Kidney tubule cell (primary cell): ENCODE data around the gene SPCS3.
"Not testable (repeated sequence)": the region's sequence is repeated elsewhere in the genome, so short reads cannot be mapped to it uniquely, and the experiment has no call there.

Experiments used
- DNase-seq: peaks from one replicate; pipeline ENCODE4 v3.0.0-alpha.2; 2018; ENCODE audit warnings: low spot score

The SPCS3 gene

DNA sequence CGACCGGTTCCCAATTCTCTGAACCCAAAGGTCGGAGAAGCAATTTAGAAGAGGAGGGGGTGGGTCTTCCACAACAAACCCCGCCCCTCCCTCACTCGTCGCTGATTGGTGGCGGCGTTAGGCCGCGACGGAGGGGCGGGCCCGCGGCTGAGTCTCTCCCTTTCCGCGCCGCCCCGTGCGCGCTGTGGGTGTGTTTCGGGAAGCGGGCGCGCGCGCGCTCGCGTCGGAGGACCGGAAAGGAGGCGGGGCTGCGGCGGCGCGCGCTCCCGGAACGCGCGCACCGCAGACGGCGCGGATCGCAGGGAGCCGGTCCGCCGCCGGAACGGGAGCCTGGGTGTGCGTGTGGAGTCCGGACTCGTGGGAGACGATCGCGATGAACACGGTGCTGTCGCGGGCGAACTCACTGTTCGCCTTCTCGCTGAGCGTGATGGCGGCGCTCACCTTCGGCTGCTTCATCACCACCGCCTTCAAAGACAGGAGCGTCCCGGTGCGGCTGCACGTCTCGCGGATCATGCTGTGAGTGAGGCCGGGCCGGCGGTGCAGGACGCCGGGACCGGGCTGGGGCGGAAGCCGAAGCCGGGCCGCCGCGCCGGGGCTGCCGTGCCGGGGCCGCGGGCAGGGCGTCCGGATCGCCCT, at the start of gene SPCS3:
SPCS3 (plus strand) TSS at position 263 of the 636 bp plus-strand sequence; CDS start at position 374, 111 bp downstream.
- DNase-seq = peak; percentile 95

DNA sequence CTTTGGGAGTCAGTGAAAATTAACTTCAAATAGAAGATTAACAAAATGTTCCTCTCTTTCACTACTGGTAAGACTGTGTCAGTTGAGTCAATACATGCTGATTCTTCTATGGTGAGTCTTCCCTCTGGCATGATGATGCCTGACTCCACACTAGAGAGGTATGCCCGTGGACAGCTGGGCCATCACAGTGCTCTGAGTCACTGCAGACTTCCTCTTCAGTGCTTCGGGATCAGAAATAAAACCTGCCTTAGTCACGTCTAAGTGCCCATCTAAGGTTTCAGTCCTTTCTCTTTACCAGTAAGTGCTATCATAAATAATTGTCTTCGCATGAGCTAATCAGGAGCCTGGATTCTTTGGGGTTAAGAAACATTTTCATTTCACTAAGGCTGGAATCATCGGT, 49.1 kb upstream of the SPCS3 start:
- DNase-seq = peak; percentile 100

- DNase-seq = peak; percentile 75
These were observed 48.0 kb upstream of the SPCS3 start for GRCh38 chr4:176271749-176272148.

- no peak for DNase-seq
These were observed 47.0 kb upstream of the SPCS3 start for GRCh38 chr4:176272799-176273198.

GRCh38 chr4:176273736-176274135, 46.0 kb upstream of the SPCS3 start:
- DNase-seq = no peak

GRCh38 chr4:176274441-176274840, 45.3 kb upstream of the SPCS3 start:
- peak; percentile 45 for DNase-seq

DNA sequence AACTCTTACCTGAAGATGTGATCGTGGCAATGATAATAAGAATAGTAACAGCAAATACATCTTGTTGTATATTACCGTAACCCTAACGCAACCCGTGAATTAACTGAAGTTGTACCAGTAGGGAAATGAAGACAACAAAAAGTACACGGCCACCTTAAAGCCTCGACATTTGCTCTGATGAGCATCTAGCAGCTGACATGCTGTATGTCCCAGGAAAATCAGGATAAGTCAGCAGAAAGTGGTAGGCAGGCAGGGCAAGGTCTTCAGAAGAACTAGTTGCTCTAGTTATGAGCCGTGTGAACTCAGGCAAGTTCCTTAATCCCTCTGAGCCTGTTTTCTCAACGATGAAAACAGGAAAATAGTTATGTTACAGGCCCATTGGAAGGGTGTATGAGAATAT, 43.1 kb upstream of the SPCS3 start:
- DNase-seq = no peak

DNA sequence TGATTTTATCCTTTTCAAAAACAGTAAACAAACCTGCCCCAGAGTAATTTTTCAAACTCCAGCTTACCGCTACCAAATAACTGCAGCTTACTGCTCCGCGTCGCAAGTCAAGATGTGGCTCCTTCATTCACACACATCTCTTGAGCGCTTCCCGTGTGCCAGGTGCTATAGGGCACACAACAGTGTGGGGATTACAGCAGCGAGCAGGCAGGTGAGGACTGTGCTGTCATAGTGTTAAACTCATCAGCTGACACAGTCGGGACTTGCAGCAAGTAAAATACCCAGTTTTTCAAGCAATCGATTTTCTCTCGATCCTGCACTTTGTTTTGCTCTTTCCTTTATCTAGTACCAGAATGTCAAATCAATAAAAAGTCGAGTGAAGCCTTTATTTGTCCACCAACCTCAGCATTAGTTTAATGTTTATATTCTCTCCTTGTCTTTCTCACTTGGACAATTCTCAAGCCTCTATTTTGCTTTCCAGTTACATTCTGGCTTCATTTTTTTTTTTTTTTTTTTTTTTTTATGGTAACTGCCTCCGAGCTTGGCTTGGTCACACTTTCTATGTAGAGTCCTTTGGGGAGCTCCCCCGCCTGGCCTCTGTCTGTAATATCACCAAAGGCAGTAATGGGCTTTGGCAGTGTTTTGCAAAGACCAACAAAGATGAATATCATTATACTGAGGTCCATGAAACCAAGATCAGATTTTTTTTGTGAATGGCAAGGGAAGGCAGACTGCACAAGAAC, 42.4 kb upstream of the SPCS3 start:
- peak; percentile 73 for DNase-seq

DNA sequence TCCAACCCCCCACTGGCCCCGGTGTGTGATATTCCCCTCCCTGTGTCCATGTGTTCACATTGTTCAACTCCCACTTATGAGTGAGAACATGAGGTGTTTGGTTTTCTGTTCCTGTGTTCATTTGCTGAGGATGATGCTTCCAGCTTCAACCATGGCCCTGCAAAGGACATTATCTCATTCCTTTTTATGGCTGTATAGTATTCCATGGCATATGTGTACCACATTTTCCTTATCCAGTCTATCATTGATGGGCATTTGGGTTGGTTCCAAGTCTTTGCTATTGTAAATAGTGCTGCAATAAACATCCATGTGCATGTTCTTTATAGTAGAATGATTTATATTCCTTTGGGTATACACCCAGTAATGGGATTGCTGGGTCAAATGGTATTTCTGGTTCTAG, 40.2 kb upstream of the SPCS3 start:
- not testable (repeated sequence) for DNase-seq

DNA sequence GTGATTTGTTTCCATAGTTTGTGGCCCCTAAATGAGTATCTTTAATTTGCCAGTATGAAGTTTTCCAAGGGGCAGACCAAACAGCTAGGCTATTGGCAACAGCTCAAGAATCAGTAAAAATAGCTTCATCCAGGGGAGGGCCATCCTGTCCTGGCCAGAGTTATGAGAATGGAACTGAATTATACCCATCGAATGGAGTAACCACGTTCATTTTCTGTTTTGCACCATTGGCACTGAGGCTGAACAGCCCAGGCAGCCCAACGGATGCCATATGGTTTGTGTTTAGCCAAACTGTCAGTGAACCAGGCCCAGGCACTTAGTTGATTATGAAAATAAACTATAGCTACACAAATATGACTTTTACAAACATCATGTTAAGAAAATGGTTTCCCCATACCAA, 33.0 kb upstream of the SPCS3 start:
- no peak for DNase-seq

DNA sequence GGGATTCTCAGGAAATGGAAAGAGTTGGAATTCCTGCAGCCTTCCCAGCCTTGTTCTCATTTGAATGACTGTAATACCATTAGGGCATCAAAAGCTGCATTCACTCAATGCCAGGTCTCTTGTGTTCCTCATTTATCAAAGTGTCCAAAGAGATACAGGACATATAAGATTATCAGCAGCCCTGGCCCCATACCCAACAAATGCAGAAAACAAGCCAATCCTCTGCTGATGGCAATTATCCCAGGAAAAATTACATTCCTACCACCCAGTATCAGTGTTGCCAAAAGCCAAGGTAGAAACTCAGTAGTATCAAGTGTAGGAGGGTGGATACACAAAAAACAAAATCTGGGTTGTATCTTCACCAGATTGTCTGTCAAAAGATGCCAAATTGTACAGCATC, 32.2 kb upstream of the SPCS3 start:
- DNase-seq = no peak

DNA sequence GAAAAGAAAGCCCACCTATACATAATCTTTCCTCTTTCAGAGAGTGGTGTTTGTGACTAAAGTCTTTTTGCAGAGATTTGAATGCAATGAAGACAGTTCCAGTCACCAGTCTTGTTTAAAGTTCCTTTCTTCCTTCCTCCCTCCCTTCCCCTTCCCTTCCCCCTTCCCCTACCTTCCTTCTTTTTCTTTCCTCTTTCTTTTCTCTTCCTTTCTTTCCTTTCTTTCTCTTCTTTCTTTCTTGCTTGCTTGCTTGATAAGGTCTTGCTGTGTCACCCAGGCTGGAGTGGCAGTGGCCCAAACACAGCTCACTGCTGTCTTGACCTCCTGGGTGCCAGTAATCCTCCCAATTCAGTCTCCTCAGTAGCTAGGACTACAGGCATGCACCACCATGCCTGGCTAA, 31.7 kb upstream of the SPCS3 start:
- no peak for DNase-seq

GRCh38 chr4:176289561-176289960, 30.2 kb upstream of the SPCS3 start:
- no peak for DNase-seq

DNA sequence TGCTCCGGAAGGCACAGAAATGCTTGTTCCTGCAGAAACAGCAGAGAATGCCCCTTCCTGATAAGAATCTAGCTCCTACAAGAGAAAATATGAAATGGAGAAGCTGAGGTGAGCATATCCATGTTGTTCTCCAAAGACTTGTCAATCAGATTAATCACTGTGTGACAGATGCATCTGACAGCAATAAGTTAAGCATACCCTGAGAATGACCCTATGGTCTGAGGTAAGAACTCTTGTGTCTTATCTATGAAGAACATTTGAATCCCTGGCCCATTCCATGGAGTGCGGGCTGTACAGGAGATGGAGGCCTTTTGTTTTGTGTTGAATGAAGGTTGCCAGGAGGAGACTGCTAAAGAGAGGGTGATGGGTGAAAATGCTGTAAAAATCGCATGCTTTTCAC, 29.2 kb upstream of the SPCS3 start:
- no peak for DNase-seq

- no peak for DNase-seq
These were observed 28.0 kb upstream of the SPCS3 start for GRCh38 chr4:176291748-176292147.

GRCh38 chr4:176292920-176293319, 26.8 kb upstream of the SPCS3 start:
- DNase-seq = no peak

GRCh38 chr4:176293660-176294059, 26.1 kb upstream of the SPCS3 start:
- DNase-seq = no peak

DNA sequence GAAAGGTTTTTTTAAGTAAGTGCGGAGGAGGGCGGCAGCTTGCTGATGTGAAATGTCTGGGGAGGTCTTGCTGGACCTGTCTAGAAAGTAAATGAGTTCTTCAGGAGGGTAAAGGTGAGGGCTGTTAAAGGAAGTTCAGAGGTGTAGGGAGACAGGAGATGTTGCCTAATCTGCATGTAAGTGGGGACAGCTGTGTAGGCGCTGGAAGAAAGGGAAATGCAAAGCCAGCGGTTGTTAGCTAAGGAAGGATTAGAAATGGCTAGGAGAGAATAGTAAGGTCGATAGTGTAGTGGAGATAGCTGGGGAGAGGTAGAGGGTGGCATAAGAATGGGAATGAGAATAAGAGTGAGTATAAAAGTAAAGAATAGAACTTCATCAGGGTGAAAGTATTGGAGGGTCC, 23.9 kb upstream of the SPCS3 start:
- DNase-seq = not testable (repeated sequence)

- DNase-seq = no peak
These were observed 21.1 kb upstream of the SPCS3 start for GRCh38 chr4:176298664-176299063.

DNA sequence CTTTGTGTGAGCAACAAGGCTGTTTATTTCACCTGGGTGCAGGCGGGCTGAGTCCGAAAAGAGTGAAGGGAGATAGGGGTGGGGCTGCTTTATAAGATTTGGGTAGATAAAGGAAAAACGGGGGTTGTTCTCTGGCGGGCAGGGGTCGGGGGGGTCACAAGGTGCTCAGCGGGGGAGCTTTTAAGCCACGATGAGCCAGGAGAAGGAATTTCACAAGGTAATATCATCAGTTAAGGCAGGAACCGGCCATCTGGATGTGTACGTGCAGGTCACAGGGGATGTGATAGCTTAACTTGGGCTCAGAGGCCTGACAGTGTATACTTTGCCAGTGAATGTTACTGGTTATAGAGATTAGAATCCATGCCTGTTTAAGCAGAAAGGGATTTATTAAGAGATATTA, 19.7 kb upstream of the SPCS3 start:
- DNase-seq = no peak

DNA sequence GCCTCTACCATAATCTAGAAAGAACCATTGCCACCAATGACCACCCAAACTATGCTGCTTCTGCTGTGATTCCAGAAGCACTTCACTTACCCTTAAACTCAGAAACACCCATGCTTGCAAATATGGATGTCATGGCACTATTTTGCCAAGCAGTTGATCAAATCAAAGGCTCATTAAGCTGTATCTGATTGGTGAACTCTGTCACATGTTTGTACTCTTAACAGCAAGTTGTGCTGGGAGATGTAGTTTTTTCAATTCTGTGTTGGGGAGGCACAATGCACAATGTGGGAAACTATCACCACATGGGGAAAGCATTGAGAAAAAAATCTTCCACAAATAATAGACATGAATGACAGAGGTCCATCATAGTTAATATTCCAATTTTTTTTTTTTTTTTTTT, 19.2 kb upstream of the SPCS3 start:
- no peak for DNase-seq

- peak; percentile 82 for DNase-seq
These were observed 17.2 kb upstream of the SPCS3 start for GRCh38 chr4:176302283-176303275.

DNA sequence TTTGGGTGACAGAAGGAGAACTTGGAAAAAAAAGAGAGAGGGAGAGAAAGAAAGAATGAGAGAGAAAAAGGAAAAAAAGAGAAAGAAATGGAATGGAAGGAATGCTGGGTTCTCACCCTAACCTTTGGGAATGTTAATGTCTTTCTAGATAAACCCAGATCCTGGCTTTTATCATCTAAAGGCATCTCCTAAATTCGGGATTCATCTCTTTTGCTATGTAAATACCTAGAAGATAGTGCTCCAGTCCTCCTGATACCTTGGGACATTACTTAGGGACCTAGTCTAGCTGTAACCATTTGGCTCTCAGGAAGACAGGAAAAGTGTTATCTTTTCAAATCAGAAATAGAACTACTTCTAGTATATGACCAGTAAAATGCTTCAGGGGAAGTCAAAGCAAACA, 15.8 kb upstream of the SPCS3 start:
- DNase-seq = no peak
